Tibial nerve (tissue), 4 donors: ENCODE data around the gene PGBD1. TPM values are rescaled to one million over a fixed set of nuclear protein-coding genes. Genes with fewer than 3 reads are reported as not detected.

Experiments
- DNase-seq, 2 donors: peaks; one replicate each; pipeline ENCODE4 v3.0.0-alpha.2; 2019; ENCODE audit warnings: low spot score in 2 of 2
- H3K27ac ChIP-seq, 4 donors: fragments of 200-600 bp; sonication (generic) in 3 of 4; one replicate each; pipeline ENCODE4 v1.5.1; 2017 to 2019; ENCODE audit warnings: mild to moderate bottlenecking in 1 of 4
- H3K27me3 ChIP-seq, 2 donors: fragments of 200-600 bp; sonication (generic) in 1 of 2; one replicate each; pipeline versions ENCODE4 v1.5.1 to v1.6.0; 2017 to 2019
- H3K36me3 ChIP-seq, 3 donors: fragments of 200-600 bp; sonication (generic); one replicate each; pipeline ENCODE4 v1.5.1; 2018 to 2019
- H3K4me1 ChIP-seq, 4 donors: fragments of 200-600 bp; sonication (generic) in 3 of 4; one replicate each; pipeline ENCODE4 v1.5.1; 2017 to 2019
- H3K4me3 ChIP-seq, 4 donors: fragments of 200-600 bp; sonication (generic) in 3 of 4; one replicate each; pipeline ENCODE4 v1.5.1; 2017 to 2019; ENCODE audit warnings: mild to moderate bottlenecking in 1 of 4, moderate library complexity in 1 of 4
- H3K9me3 ChIP-seq, 4 donors: fragments of 200-600 bp; sonication (generic) in 3 of 4; one replicate each; pipeline ENCODE4 v1.5.1; 2017 to 2019
- EP300 ChIP-seq, 2 donors: sonication (generic); formaldehyde crosslinking; IDR thresholded peaks; one replicate each; pipeline ENCODE4 v1.6.1; 2017; ENCODE audit warnings: antibody characterized with exemption in 2 of 2, mild to moderate bottlenecking in 1 of 2
- POLR2A ChIP-seq, 2 donors: fragments of 450-650 bp; IDR thresholded peaks; one replicate each; pipeline ENCODE4 v1.6.1; 2017; ENCODE audit warnings: antibody characterized with exemption in 2 of 2, mild to moderate bottlenecking in 2 of 2, moderate library complexity in 2 of 2
- WGBS, 2 donors: methylation state at CpG; one replicate each; pipeline ENCODE4 v1.1.5; 2018; 5-methylcytosine and 5-hydroxymethylcytosine counted together
- total RNA-seq, 4 donors: library from RNA; depleted of rRNA; stranded (reverse); fragments of >200 nt; gene quantifications; one replicate each; pipeline ENCODE4 v1.1.0, GENCODE V29; 2016
- TF ChIP-seq, protein P1 (sequence below), 5 experiments: fragments of 200-600 bp in 3 of 5; fragments of 450-650 bp in 2 of 5; sonication (generic) in 3 of 5; IDR thresholded peaks; one replicate each; pipeline ENCODE4 v1.5.1; 2016 to 2019; ENCODE audit warnings: antibody characterized with exemption in 5 of 5, mild to moderate bottlenecking in 3 of 5, moderate library complexity in 2 of 5

The PGBD1 gene
- total RNA-seq, 4 donors from 2014 or later, result 5.0 to 6.9 (median 6.5) TPM

DNA sequence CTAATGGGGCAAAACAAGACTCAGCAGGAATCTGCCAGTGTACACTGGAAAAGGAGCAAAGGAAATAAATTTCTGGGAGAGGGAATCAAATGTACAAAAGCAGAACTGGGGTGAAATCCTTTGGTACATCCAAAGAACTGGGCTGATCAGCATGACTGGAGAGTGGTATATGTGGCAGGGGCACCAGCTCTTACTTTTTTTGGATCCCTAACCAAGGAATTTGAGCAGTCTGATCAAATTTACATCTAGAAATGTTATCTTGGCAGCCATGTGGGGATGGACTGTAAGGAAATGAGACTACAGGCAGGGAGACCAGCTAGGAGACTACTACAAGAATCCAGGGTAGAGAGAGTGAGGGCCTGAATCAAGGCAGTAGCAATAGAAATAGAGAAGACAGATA is 55.7 kb downstream of the PGBD1 start:
- no peak for DNase-seq
- Histone ChIP-seq H3K4me3 (peak overlapping the region in 1 of 4 donors; percentile 92), H3K27me3 (no peaks in the 10 kb centered on the region), H3K27ac (peak overlapping the region in 1 of 4 donors; percentile 94), H3K4me1 (peaks cover 0 to 24% (median 8%) of the 10 kb centered on the region in 4 donors), H3K9me3 (no peaks in the 10 kb centered on the region), H3K36me3 (no peaks in the 10 kb centered on the region)
- TF ChIP-seq, protein P1, sequence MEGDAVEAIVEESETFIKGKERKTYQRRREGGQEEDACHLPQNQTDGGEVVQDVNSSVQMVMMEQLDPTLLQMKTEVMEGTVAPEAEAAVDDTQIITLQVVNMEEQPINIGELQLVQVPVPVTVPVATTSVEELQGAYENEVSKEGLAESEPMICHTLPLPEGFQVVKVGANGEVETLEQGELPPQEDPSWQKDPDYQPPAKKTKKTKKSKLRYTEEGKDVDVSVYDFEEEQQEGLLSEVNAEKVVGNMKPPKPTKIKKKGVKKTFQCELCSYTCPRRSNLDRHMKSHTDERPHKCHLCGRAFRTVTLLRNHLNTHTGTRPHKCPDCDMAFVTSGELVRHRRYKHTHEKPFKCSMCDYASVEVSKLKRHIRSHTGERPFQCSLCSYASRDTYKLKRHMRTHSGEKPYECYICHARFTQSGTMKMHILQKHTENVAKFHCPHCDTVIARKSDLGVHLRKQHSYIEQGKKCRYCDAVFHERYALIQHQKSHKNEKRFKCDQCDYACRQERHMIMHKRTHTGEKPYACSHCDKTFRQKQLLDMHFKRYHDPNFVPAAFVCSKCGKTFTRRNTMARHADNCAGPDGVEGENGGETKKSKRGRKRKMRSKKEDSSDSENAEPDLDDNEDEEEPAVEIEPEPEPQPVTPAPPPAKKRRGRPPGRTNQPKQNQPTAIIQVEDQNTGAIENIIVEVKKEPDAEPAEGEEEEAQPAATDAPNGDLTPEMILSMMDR (IDR thresholded peaks at IDR 0.05), result no peak
- TF ChIP-seq EP300 (IDR thresholded peaks at IDR 0.05), result no peak
- TF ChIP-seq POLR2A (IDR thresholded peaks at IDR 0.05), result no peak

DNA sequence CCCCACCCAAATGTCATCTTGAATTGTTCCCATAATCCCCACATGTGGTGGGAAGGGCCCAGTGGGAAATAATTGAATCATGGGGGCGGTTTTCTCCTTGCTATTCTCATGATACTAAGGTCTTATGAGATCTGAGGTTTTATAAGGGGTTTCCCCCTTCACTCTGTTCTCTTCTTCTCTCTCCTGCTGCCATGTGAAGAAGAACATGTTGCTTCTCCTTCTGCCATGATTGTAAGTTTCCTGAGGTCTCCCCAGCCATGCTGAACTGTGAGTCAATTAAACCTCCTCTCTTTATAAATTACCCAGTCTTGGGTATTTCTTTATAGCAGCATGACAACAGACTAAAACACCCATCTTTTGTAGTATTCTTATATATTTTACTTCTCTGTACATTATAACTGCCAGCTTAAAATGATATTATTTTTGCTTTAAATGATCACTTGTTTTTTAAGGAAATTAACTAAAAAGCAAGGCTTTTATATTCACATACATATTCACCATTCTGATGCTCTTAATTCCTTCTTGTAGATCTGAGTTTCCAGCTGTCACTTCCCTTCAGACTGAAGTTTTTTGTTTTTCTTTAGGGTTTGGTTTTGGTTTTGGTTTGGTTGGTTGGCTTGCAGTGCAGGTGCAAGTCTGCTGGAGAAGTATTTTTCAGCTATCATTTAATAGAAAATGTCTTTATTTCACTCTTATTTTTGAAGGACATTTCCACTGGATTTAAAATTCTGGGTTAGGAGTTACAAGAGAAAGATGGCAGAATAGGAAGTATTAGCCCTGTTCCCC is 59.1 kb downstream of the PGBD1 start:
- H3K27ac ChIP-seq, result no peak overlapping the region
- 75 to 86% methylated on average over 1 of the region's 1 CpG for WGBS, 2 donors
- TF ChIP-seq EP300 (IDR thresholded peaks at IDR 0.05), result no peak
- no peak for TF ChIP-seq POLR2A (IDR thresholded peaks at IDR 0.05)
- TF ChIP-seq, protein P1 (IDR thresholded peaks at IDR 0.05), result no peak

DNA sequence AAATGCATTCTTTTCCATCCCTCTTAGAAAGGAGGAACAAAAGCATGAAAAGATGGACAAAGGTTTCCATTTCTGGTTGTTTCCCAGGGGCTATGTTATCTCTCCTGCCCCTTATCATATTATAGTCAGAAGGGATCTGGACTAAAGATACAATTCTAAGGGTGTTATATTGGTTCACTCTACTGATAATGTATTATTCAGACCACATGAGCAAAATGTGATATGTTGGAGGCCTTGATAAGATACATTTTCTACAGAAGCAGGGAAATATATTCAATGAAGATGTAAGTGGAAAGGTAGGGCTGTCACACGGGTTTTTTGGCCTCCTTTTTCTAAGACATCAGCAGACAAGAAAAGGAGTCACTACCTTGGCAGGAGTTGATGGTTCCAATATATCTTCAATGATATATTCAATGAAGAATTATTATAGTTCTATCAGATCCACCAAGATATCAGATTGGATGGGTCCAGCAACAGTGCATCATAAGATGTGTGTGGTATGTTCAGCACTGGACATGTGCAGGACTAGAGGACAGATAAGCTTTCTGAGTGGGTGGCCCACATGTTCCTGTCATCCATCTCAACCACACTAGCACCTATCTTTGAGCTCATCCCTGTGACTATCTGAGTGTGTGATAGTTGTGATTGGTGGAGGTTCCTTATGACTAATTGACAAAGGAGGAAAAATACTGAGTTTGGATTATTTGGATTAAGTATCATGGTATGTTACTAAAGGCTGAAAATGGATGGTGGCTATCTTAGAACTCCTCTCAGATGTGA is 62.7 kb downstream of the PGBD1 start:
- WGBS, 2 donors, result 63 to 64% methylated on average over 1 of the region's 1 CpG
- no peaks in the 10 kb centered on the region for H3K36me3 ChIP-seq
- no peaks in the 10 kb centered on the region for H3K27me3 ChIP-seq
- TF ChIP-seq POLR2A (IDR thresholded peaks at IDR 0.05) (no peak), EP300 (IDR thresholded peaks at IDR 0.05) (no peak)
- TF ChIP-seq, protein P1 (IDR thresholded peaks at IDR 0.05), result no peak
- no peak overlapping the region for H3K4me3 ChIP-seq
- no peak for DNase-seq
- no peaks in the 10 kb centered on the region for H3K9me3 ChIP-seq
- no peaks in the 10 kb centered on the region for H3K4me1 ChIP-seq
- H3K27ac ChIP-seq, result no peak overlapping the region

More for the DNA sequence above, 59.1 kb downstream of the PGBD1 start:
- DNase-seq, result no peak
- Histone ChIP-seq H3K36me3 (no peaks in the 10 kb centered on the region), H3K4me1 (peaks cover 0 to 10% (median 4%) of the 10 kb centered on the region in 4 donors), H3K9me3 (no peaks in the 10 kb centered on the region), H3K27me3 (no peaks in the 10 kb centered on the region), H3K4me3 (no peak overlapping the region)

DNA sequence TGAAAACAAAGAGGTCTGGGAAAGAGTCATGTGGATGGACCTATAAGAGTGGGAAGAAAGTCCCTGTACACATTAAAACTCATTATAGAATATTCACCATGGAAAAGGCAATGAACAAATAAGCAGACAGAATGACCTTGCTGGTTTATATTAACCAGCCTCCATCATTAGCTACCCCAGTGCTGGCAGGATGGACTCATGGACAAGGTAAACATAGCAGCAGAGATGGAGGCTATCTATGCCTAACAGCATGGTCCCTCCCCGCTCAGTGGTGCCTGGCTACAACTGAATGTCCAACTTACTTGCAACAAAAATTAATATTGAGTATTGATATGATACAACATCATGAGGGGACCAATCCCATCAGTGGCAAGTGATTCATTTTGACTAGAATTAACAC is 63.8 kb downstream of the PGBD1 start:
- H3K27me3 ChIP-seq, result no peaks in the 10 kb centered on the region
- no peak for DNase-seq
- peaks cover 0 to under 1% (median 0%) of the 10 kb centered on the region in 4 donors for H3K4me1 ChIP-seq
- no peaks in the 10 kb centered on the region for H3K9me3 ChIP-seq
- TF ChIP-seq EP300 (IDR thresholded peaks at IDR 0.05) (no peak), POLR2A (IDR thresholded peaks at IDR 0.05) (no peak)
- TF ChIP-seq, protein P1 (IDR thresholded peaks at IDR 0.05), result no peak
- no peaks in the 10 kb centered on the region for H3K36me3 ChIP-seq
- no peak overlapping the region for H3K4me3 ChIP-seq
- no peak overlapping the region for H3K27ac ChIP-seq
- WGBS, 2 donors, result 96 to 100% methylated on average over 1 of the region's 1 CpG

DNA sequence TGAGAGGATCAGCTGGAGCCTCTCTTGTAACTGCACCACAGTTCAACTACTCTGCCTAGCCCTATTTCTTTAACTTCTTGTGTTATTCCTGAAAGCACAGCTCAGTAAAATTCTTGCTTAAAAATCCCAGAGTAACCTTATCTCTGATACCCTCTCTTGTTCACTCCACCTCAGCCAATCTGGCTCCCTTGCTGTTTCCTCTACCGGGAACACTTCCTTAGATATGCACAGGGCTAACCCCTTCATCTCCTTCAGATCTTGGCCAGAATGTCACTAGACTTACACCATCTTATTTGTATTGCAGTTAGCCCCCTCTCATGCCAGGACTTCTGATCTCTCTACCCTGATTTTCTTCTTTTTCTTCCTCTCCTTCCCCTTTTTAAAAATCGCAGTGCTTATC is 65.7 kb downstream of the PGBD1 start:
- no peak for DNase-seq
- H3K27me3 ChIP-seq, result no peaks in the 10 kb centered on the region
- TF ChIP-seq EP300 (IDR thresholded peaks at IDR 0.05) (no peak), POLR2A (IDR thresholded peaks at IDR 0.05) (no peak)
- TF ChIP-seq, protein P1 (IDR thresholded peaks at IDR 0.05), result no peak
- H3K4me3 ChIP-seq, result no peak overlapping the region
- no peaks in the 10 kb centered on the region for H3K9me3 ChIP-seq
- H3K36me3 ChIP-seq, result no peaks in the 10 kb centered on the region
- WGBS, 2 donors, result 25 to 34% methylated on average over 2 of the region's 2 CpGs
- no peak overlapping the region for H3K27ac ChIP-seq
- H3K4me1 ChIP-seq, result peaks cover 0 to 19% (median 7%) of the 10 kb centered on the region in 4 donors
